Neutrophil (primary cell): ENCODE measurements around the gene MEPCE.

Source experiments
- H3K27ac ChIP-seq: fragments of 200-600 bp; sonication (generic); 2 replicates; pipeline ENCODE4 v1.5.1; 2016; ENCODE audit warnings: mild to moderate bottlenecking, moderate library complexity
- H3K27me3 ChIP-seq: fragments of 200-600 bp; sonication (generic); 2 replicates; pipeline ENCODE4 v1.6.0; 2016; ENCODE audit warnings: mild to moderate bottlenecking
- H3K36me3 ChIP-seq: fragments of 200-600 bp; sonication (generic); 2 replicates; pipeline ENCODE4 v1.5.1; 2017
- H3K4me1 ChIP-seq, 2 experiments: fragments of 200-600 bp in 1 of 2; sonication (generic) in 1 of 2; 1 replicate in 1 of 2; 2 replicates in 1 of 2; pipeline versions ENCODE4 v1.5.1 to v1.6.1; 2013 to 2016; ENCODE audit warnings: low read depth in 1 of 2, low read length in 1 of 2, mild to moderate bottlenecking in 1 of 2, moderate library complexity in 1 of 2; ENCODE audit not compliant: control insufficient read depth in 1 of 2, insufficient read depth in 1 of 2
- H3K4me3 ChIP-seq, 2 experiments: fragments of 200-600 bp in 1 of 2; sonication (generic) in 1 of 2; 1 replicate in 1 of 2; 2 replicates in 1 of 2; pipeline ENCODE4 v1.5.1; 2013 to 2016; ENCODE audit warnings: low read depth in 1 of 2, low read length in 1 of 2, mild to moderate bottlenecking in 1 of 2, moderate library complexity in 1 of 2
- H3K9me3 ChIP-seq: fragments of 200-600 bp; sonication (generic); 2 replicates; pipeline ENCODE4 v1.5.1; 2016
- TF ChIP-seq, protein P1 (sequence below): fragments of 200-600 bp; sonication (generic); IDR thresholded peaks from 2 replicates; pipeline ENCODE4 v1.5.1; 2016; ENCODE audit warnings: antibody characterized with exemption

Gene MEPCE

DNA sequence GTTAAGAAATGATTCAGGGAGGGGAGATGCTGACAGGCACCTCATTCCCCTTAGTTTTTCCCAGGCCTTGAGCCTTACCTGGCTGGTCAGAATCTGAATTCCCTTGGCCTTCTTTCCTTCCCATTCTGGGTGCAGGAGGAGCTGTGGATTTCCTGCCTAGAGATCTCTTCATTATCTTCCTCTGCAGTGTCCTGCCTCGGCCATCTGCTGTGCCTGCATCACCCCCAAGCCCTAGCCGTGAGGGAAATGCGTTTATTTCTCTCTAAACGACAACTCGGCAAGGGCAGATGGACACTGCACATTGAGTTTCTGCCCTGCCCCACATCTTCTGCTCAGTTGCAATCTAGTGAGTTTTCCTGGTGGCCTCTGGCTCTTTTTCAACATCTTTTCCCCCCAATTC, 27.8 kb upstream of the MEPCE start:
- Histone ChIP-seq H3K9me3 (no peaks in the 10 kb centered on the region), H3K36me3 (peaks cover 96% of the 10 kb centered on the region), H3K27ac (no peak overlapping the region), H3K4me1 (peaks cover 9 to 10% of the 10 kb centered on the region in 2 experiments), H3K4me3 (no peak overlapping the region), H3K27me3 (no peaks in the 10 kb centered on the region)
- TF ChIP-seq, protein P1, sequence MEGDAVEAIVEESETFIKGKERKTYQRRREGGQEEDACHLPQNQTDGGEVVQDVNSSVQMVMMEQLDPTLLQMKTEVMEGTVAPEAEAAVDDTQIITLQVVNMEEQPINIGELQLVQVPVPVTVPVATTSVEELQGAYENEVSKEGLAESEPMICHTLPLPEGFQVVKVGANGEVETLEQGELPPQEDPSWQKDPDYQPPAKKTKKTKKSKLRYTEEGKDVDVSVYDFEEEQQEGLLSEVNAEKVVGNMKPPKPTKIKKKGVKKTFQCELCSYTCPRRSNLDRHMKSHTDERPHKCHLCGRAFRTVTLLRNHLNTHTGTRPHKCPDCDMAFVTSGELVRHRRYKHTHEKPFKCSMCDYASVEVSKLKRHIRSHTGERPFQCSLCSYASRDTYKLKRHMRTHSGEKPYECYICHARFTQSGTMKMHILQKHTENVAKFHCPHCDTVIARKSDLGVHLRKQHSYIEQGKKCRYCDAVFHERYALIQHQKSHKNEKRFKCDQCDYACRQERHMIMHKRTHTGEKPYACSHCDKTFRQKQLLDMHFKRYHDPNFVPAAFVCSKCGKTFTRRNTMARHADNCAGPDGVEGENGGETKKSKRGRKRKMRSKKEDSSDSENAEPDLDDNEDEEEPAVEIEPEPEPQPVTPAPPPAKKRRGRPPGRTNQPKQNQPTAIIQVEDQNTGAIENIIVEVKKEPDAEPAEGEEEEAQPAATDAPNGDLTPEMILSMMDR, result no peak

DNA sequence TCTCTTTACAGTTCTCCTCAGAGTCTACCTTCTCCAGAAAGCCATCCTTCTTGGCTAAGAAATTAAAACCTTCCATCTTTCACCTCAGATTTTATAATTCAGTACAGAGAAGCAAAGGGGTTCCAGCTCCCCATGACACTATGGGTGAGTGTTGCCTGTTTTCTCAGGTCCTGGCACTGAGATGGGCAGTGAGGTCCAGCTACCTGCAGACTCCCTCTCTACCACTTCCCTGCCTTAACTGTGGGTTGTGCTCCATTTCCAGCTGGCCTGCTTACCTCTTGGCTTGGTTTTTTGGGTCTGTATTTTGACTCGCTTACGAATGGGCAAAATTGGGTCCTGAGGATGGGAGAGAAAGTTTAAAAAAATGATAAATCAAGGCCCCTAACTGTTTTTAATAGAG, 27.4 kb upstream of the MEPCE start:
- TF ChIP-seq, protein P1, result no peak
- Histone ChIP-seq H3K9me3 (no peaks in the 10 kb centered on the region), H3K4me3 (no peak overlapping the region), H3K36me3 (peaks cover 98% of the 10 kb centered on the region), H3K4me1 (peaks cover 5 to 7% of the 10 kb centered on the region in 2 experiments), H3K27me3 (no peaks in the 10 kb centered on the region), H3K27ac (peak overlapping the region; percentile 10)

DNA sequence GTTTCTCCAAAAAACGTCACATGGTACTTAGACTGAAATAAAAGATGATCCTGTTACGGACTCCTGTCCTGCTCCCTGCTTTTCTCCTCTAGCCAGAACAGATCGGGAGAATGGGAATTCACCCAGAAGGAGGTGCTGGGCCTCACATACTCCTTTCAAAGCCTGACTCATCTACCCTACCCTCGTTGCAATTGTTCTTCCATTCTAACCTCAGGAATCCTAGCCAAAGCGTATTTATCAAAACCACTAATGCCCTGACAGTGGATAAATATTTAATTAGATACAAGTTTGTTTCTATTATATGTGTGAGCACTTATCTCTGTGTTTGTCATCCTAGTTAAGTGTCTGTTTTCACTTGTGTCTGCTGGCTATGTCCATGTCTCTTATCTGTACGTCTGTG, 22.9 kb upstream of the MEPCE start:
- Histone ChIP-seq H3K4me1 (peaks cover 0 to 4% of the 10 kb centered on the region in 2 experiments), H3K27me3 (no peaks in the 10 kb centered on the region), H3K36me3 (peaks cover 88% of the 10 kb centered on the region), H3K9me3 (no peaks in the 10 kb centered on the region), H3K27ac (peak overlapping the region; percentile 47), H3K4me3 (no peak overlapping the region)
- TF ChIP-seq, protein P1, result no peak

DNA sequence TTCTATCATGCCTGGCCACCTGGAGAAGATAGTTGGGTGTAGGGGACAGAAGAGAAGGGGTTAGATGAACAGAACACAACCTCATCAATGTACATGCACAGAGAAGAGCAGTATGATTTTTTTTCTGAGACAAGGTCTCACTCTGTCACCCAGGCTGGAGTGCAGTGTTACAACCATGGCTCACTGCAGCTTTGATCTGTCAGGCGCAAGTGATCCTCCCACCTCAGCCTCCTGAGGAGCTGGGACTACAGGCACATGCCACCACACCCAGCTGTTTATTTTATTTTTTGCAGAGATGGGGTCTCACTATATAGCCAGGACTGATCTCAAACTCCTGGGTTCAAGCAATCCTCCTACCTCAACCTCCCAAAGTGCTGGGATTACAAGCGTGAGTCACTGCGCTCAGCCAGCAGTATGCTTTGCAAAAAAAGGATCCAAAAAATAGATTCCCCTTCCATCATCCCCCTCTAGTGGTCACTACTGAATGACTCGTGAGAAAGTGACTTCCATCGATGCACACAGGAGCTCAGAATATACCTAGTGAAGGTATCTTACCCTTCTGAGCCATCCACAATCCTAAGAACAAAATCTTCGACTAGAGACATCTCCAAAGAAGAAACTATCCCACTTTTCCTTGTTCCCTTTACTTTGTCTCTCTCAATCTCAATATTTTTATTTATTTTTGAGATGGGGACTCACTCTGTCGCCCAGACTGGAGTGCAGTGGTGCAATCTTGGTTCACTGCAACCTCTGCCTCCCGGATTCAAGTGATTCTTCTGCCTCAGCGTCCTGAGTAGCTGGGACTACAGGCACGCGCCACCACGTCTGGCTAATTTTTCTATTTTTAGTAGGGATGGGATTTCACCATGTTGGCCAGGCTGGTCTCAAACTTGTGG, 22.1 kb upstream of the MEPCE start:
- TF ChIP-seq, protein P1, result no peak
- Histone ChIP-seq H3K36me3 (peaks cover 80% of the 10 kb centered on the region), H3K9me3 (no peaks in the 10 kb centered on the region), H3K4me1 (peaks cover 0 to 4% of the 10 kb centered on the region in 2 experiments), H3K27ac (peak overlapping the region; percentile 47), H3K27me3 (no peaks in the 10 kb centered on the region), H3K4me3 (no peak overlapping the region)

DNA sequence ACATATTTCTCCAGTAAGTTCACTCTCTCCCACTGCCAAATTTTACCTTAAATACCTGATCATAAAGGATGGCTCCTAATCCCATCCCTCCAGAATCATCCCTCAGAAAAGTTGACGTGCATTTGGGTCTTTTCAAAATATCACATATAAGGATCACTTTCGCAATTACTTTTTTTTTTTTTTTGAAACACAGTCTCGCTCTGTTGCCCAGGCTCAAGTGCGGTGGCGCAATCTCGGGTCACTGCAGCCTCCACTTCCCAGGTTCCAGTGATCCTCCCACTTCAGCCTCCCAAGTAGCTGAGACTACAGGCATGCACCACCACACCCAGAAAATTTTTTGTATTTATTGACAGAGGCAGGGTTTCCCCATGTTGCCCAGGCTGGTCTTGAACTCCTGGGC, 18.5 kb upstream of the MEPCE start:
- H3K9me3 ChIP-seq, result no peaks in the 10 kb centered on the region
- H3K27me3 ChIP-seq, result no peaks in the 10 kb centered on the region
- no peak overlapping the region for H3K4me3 ChIP-seq
- no peak overlapping the region for H3K27ac ChIP-seq
- TF ChIP-seq, protein P1, result no peak
- H3K36me3 ChIP-seq, result peaks cover 62% of the 10 kb centered on the region
- peaks cover 7 to 16% of the 10 kb centered on the region in 2 experiments for H3K4me1 ChIP-seq
